H1 (cell line): ENCODE results near the gene MZF1. TPM values are rescaled to one million over a fixed set of nuclear protein-coding genes. Genes with fewer than 3 reads are reported as not detected.

Experiments used
- NANOG ChIP-seq: IDR thresholded peaks from 2 replicates; pipeline ENCODE4 v1.6.1; 2011; ENCODE audit warnings: low read length, low read depth, mild to moderate bottlenecking, inconsistent platforms; ENCODE audit not compliant: insufficient read depth, poor library complexity, severe bottlenecking
- SP2 ChIP-seq: IDR thresholded peaks from 2 replicates; pipeline ENCODE4 v1.6.1; 2012; ENCODE audit warnings: mild to moderate bottlenecking, low read length, inconsistent platforms
- polyA plus RNA-seq, 7 experiments: library from polyadenylated mRNA; depleted of rRNA in 3 of 7; stranded (reverse) in 5 of 7; unstranded in 2 of 7; fragments of >200 nt in 5 of 7; fragments of 200-250 nt in 2 of 7; gene quantifications; 1 replicate in 5 of 7; 2 replicates in 1 of 7; 4 replicates in 1 of 7; pipeline versions ENCODE4 v1.2.1 to v1.2.3, GENCODE V29; 2011 to 2013; ENCODE audit warnings: missing spikeins in 2 of 7, mixed read lengths in 2 of 7
- total RNA-seq: library from RNA; stranded (reverse); fragmentation: NEBNext Ultra II Directional; extraction: Animal tissue kit (Norgen Biotek cat#: 25700); gene quantifications from 2 replicates; pipeline ENCODE4 v1.2.1, GENCODE V29; 2021

Gene MZF1
- total and polyA plus RNA-seq, 2 of the 8 experiments (the other 6 are each of a cell fraction or from before 2014, with no cell fraction given): 15.2 to 25.0 TPM

GRCh38 chr19:58519355-58520256 lies 53.5 kb downstream of the MZF1 start, which contains the start of gene ZBTB45 (continued):
- TF ChIP-seq SP2 (no peak), NANOG (no peak)
